Endothelial cell of umbilical vein (primary cell): ENCODE results near the gene CAT. TPM values are rescaled to one million over a fixed set of nuclear protein-coding genes. Genes with fewer than 3 reads are reported as not detected.

Experiments used
- BruUV-seq: library from RNA; stranded (reverse); fragments of 400-500 nt; replicated peaks from 2 replicates; lab custom pipeline; 2021; lab: Mats Ljungman, UMichigan
- CTCF ChIA-PET: fragments of 300-600, 350-600 bp; sonication (Branson Sonifier 250); formaldehyde crosslinking; loops from one replicate; lab custom pipeline; 2021; ENCODE audit warnings: antibody characterized with exemption, inconsistent platforms; lab: Charles Lee
- POLR2A ChIA-PET: fragments of 300-600, 350-600 bp; sonication (Branson Sonifier 250); formaldehyde crosslinking; loops from one replicate; lab custom pipeline; 2021; ENCODE audit warnings: antibody characterized with exemption, inconsistent platforms; lab: Charles Lee
- DNase-seq: peaks from one replicate; pipeline ENCODE4 v3.0.0-alpha.2; 2011; ENCODE audit warnings: low read depth, low spot score
- FAIRE-seq: peaks from 2 replicates; lab custom pipeline; 2011; peaks lifted over from hg19 to GRCh38; lab: Jason Lieb, UNC
- H2AFZ ChIP-seq: 2 replicates; pipeline ENCODE4 v1.6.0; 2012; ENCODE audit warnings: low read depth, low read length, control low read depth, inconsistent platforms
- H3K27ac ChIP-seq: 2 replicates; pipeline ENCODE4 v1.5.1; 2011; ENCODE audit warnings: low read depth, mild to moderate bottlenecking, control low read depth, low read length, moderate library complexity; ENCODE audit not compliant: insufficient read depth
- H3K27me3 ChIP-seq, 2 experiments: 2 replicates each; pipeline versions ENCODE4 v1.6.0 to v1.6.1; 2011; ENCODE audit warnings: low read length in 2 of 2, mixed read lengths in 1 of 2; ENCODE audit not compliant: control insufficient read depth in 2 of 2, insufficient read depth in 2 of 2
- H3K36me3 ChIP-seq, 2 experiments: 2 replicates in 1 of 2; 3 replicates in 1 of 2; pipeline ENCODE4 v1.5.1; 2011; ENCODE audit warnings: low read length in 2 of 2, mild to moderate bottlenecking in 1 of 2, moderate library complexity in 1 of 2; ENCODE audit not compliant: control insufficient read depth in 2 of 2, insufficient read depth in 2 of 2; ENCODE audit errors: extremely low read depth in 1 of 2
- H3K4me1 ChIP-seq: 3 replicates; pipeline ENCODE4 v1.5.1; 2011; ENCODE audit warnings: mild to moderate bottlenecking, low read length; ENCODE audit not compliant: control insufficient read depth, insufficient read depth; ENCODE audit errors: extremely low read depth
- H3K4me2 ChIP-seq: 2 replicates; pipeline ENCODE4 v1.6.1; 2011; ENCODE audit warnings: low read length, control low read depth, mixed read lengths; ENCODE audit not compliant: insufficient read depth
- H3K4me3 ChIP-seq, 3 experiments: fragments of 200-600 bp in 1 of 3; sonication (generic), shearing (Covaris generic) in 1 of 3; replicated peaks in 1 of 3; 2 replicates each; pipeline ENCODE4 v1.5.1; 2011 to 2016; ENCODE audit warnings: control low read depth in 3 of 3, low read length in 3 of 3, mild to moderate bottlenecking in 2 of 3, inconsistent platforms in 1 of 3, low read depth in 1 of 3, moderate library complexity in 1 of 3; ENCODE audit not compliant: insufficient read depth in 1 of 3
- H3K79me2 ChIP-seq: 2 replicates; pipeline ENCODE4 v1.6.0; 2012; ENCODE audit warnings: low read length, inconsistent platforms; ENCODE audit not compliant: control insufficient read depth, insufficient read depth
- H3K9ac ChIP-seq: replicated peaks from 2 replicates; pipeline ENCODE3; 2011; ENCODE audit warnings: low read length, control low read depth; ENCODE audit not compliant: insufficient read depth; ENCODE audit errors: extremely low read depth
- H3K9me1 ChIP-seq: replicated peaks from 3 replicates; pipeline ENCODE4 v1.6.0; 2011; ENCODE audit warnings: mild to moderate bottlenecking, low read length; ENCODE audit not compliant: control insufficient read depth, insufficient read depth; ENCODE audit errors: extremely low read depth
- H3K9me3 ChIP-seq: replicated peaks from 2 replicates; pipeline ENCODE4 v1.5.1; 2012; ENCODE audit warnings: low read length, inconsistent platforms; ENCODE audit not compliant: control insufficient read depth, insufficient read depth
- H4K20me1 ChIP-seq: replicated peaks from 2 replicates; pipeline ENCODE3; 2011; ENCODE audit warnings: mild to moderate bottlenecking, low read length; ENCODE audit not compliant: control insufficient read depth, insufficient read depth; ENCODE audit errors: extremely low read depth
- EZH2 ChIP-seq: IDR thresholded peaks from 2 replicates; pipeline ENCODE4 v1.6.1; 2012; ENCODE audit warnings: borderline replicate concordance, low read depth, mild to moderate bottlenecking, moderate library complexity, low read length, inconsistent platforms; ENCODE audit not compliant: severe bottlenecking
- FOS ChIP-seq: IDR thresholded peaks from 2 replicates; pipeline ENCODE4 v1.6.1; 2011; ENCODE audit warnings: mild to moderate bottlenecking, low read length, moderate library complexity, borderline replicate concordance; ENCODE audit not compliant: insufficient read depth
- GATA2 ChIP-seq: IDR thresholded peaks from 2 replicates; pipeline ENCODE4 v1.7.0; 2011; ENCODE audit warnings: low read depth, mild to moderate bottlenecking, moderate library complexity, mixed read lengths, low read length; ENCODE audit not compliant: insufficient read length, insufficient read depth
- JUN ChIP-seq: IDR thresholded peaks from 2 replicates; pipeline ENCODE4 v1.6.1; 2011; ENCODE audit warnings: borderline replicate concordance, low read depth; ENCODE audit not compliant: insufficient read length, insufficient read depth
- MYC ChIP-seq: IDR thresholded peaks from one replicate; pipeline ENCODE4 v1.6.1; 2011; ENCODE audit warnings: mild to moderate bottlenecking, low read depth, low read length
- POLR2A ChIP-seq: IDR thresholded peaks from 2 replicates; pipeline ENCODE4 v1.6.1; 2012; ENCODE audit warnings: low read depth, mild to moderate bottlenecking, control low read depth, low read length
- POLR2AphosphoS5 ChIP-seq: IDR thresholded peaks from 2 replicates; pipeline ENCODE4 v1.6.1; 2012; ENCODE audit warnings: low read depth, mild to moderate bottlenecking, control low read depth, low read length, moderate library complexity; ENCODE audit not compliant: insufficient read depth
- dilution Hi-C: fragments of 300-500 bp; cut with MboI; formaldehyde crosslinking; loops from one replicate; pipeline ENCODE4 v1.15.0; 2019; ENCODE audit warnings: low sequenced_read_pairs; ENCODE audit not compliant: extremely low pct_ligation_motif_present
- intact Hi-C: fragments of 100-400 bp; cut with micrococcal nuclease; formaldehyde crosslinking; loops from one replicate; pipeline ENCODE4 v1.10.0; 2022
- polyA plus RNA-seq, 4 experiments: library from polyadenylated mRNA; depleted of rRNA in 3 of 4; stranded (reverse) in 3 of 4; unstranded in 1 of 4; fragments of >200 nt; gene quantifications; 2 replicates each; pipeline versions ENCODE4 v1.2.1 to v1.2.3, GENCODE V29; 2011 to 2012; ENCODE audit warnings: missing spikeins in 1 of 4
- total RNA-seq: library from RNA; stranded (reverse); gene quantifications from 2 replicates; pipeline ENCODE4 v1.2.3, GENCODE V29; 2021
- TF ChIP-seq, protein P1 (sequence below), 2 donors: IDR thresholded peaks; 1 replicate in 1 of 2; 2 replicates in 1 of 2; pipeline ENCODE4 v1.5.1; 2011; ENCODE audit warnings: low read length in 2 of 2, mild to moderate bottlenecking in 2 of 2, moderate library complexity in 2 of 2, control low read depth in 1 of 2, inconsistent platforms in 1 of 2, low read depth in 1 of 2; ENCODE audit not compliant: insufficient read depth in 1 of 2; ENCODE audit errors: extremely low read depth in 1 of 2
- TF ChIP-seq, protein P2 (sequence below): IDR thresholded peaks from 2 replicates; pipeline ENCODE4 v1.6.1; 2011; ENCODE audit not compliant: insufficient read depth, insufficient read length

CAT gene
- total and polyA plus RNA-seq, 2 donors (not counting 3 experiments of a cell fraction or from before 2014, with no cell fraction given) = 32.7 to 50.5 TPM

DNA sequence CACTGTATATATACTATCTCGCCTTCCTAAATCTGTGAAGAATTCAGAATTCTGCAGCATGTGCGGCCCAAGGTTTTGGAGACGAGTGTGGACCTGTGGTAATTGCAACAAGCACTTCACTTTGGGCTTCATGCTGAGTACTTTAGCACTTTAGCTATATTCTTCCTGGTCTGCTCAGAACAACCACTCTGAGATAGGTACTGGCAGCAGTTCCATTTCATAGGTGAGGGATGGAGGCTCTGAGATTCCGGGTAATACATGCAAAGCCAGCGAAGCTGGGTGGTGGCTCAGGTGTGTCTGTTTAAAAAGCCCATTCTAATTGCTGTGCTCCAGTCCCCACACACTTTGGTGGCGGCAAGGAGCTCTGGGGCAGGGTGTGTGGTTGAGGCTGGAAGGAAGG, 68.4 kb downstream of the CAT start:
- H3K79me2 ChIP-seq = no peaks in the 10 kb centered on the region
- no peak overlapping the region for H3K9ac ChIP-seq
- TF ChIP-seq, protein P1, sequence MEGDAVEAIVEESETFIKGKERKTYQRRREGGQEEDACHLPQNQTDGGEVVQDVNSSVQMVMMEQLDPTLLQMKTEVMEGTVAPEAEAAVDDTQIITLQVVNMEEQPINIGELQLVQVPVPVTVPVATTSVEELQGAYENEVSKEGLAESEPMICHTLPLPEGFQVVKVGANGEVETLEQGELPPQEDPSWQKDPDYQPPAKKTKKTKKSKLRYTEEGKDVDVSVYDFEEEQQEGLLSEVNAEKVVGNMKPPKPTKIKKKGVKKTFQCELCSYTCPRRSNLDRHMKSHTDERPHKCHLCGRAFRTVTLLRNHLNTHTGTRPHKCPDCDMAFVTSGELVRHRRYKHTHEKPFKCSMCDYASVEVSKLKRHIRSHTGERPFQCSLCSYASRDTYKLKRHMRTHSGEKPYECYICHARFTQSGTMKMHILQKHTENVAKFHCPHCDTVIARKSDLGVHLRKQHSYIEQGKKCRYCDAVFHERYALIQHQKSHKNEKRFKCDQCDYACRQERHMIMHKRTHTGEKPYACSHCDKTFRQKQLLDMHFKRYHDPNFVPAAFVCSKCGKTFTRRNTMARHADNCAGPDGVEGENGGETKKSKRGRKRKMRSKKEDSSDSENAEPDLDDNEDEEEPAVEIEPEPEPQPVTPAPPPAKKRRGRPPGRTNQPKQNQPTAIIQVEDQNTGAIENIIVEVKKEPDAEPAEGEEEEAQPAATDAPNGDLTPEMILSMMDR (IDR thresholded peaks at IDR 0.05; ENCODE audit: extremely low read depth in 1 of 2, insufficient read depth in 1 of 2, low read depth in 1 of 2, low read length in 2 of 2) = no peak
- no peak for TF ChIP-seq EZH2
- TF ChIP-seq JUN = no peak
- no peak for TF ChIP-seq POLR2A
- no peak for TF ChIP-seq GATA2
- TF ChIP-seq POLR2AphosphoS5 = no peak
- BruUV-seq = no TSS peak
- FAIRE-seq (no peak), DNase-seq (no peak)
- intact Hi-C loops = no loop called here
- no peak overlapping the region for H3K4me2 ChIP-seq
- no peaks in the 10 kb centered on the region for H3K27me3 ChIP-seq
- H3K9me1 ChIP-seq = no peaks in the 10 kb centered on the region
- H3K4me3 ChIP-seq = no peak overlapping the region
- dilution Hi-C loops = no loop called here
- H3K9me3 ChIP-seq = no peaks in the 10 kb centered on the region
- no peak overlapping the region for H2AFZ ChIP-seq
- no peaks in the 10 kb centered on the region for H3K4me1 ChIP-seq
- ChIA-PET POLR2A (no interaction called here), CTCF (no interaction called here)
- no peaks in the 10 kb centered on the region for H4K20me1 ChIP-seq
- H3K27ac ChIP-seq = no peak overlapping the region
- no peaks in the 10 kb centered on the region for H3K36me3 ChIP-seq

DNA sequence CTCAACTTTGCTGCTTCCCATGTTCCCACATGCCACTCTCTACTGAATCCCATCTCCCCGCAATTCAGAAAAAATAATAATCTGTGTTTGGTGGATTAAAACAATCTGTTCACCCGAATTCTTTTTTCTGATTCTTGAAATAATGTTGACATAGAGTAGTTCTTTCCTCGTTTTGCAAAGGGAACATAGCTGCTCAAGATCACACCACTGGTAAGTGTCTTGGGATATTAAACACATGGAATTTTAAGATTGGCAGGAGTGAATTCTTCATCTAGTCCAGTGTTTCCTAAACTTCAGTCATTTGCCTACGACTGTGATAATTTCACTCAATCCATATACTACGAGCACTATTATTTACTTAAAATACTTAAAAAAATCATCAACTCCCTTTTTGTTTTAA, 68.9 kb downstream of the CAT start:
- Histone ChIP-seq H3K4me3 (no peak overlapping the region), H3K9me1 (no peaks in the 10 kb centered on the region), H2AFZ (no peak overlapping the region), H3K9ac (no peak overlapping the region), H3K4me1 (no peaks in the 10 kb centered on the region), H3K27ac (no peak overlapping the region), H3K4me2 (no peak overlapping the region), H3K27me3 (no peaks in the 10 kb centered on the region), H3K36me3 (no peaks in the 10 kb centered on the region), H4K20me1 (no peaks in the 10 kb centered on the region), H3K79me2 (no peaks in the 10 kb centered on the region), H3K9me3 (no peaks in the 10 kb centered on the region)
- POLR2A ChIA-PET = no interaction called here
- no TSS peak for BruUV-seq
- intact Hi-C loops (no loop called here), dilution Hi-C loops (no loop called here)
- DNase-seq = no peak
- CTCF ChIA-PET = no interaction called here
- no peak for FAIRE-seq
- TF ChIP-seq, protein P2, sequence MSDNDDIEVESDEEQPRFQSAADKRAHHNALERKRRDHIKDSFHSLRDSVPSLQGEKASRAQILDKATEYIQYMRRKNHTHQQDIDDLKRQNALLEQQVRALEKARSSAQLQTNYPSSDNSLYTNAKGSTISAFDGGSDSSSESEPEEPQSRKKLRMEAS = no peak
- TF ChIP-seq EZH2 (no peak), POLR2AphosphoS5 (no peak), FOS (no peak), MYC (no peak), GATA2 (no peak), POLR2A (no peak), JUN (no peak)
- TF ChIP-seq, protein P1 (IDR thresholded peaks at IDR 0.05; ENCODE audit: extremely low read depth in 1 of 2, insufficient read depth in 1 of 2, low read depth in 1 of 2, low read length in 2 of 2) = no peak
